ENCODE results near the gene PPP1CA. TPM values are rescaled to one million over a fixed set of nuclear protein-coding genes. Genes with fewer than 3 reads are reported as not detected.
A peak's percentile ranks its signal among the peaks of the same experiment; 100 is the strongest.

PPP1CA gene
- total and polyA plus RNA-seq, 8 donors, result 49.0 to 72.8 (median 62.9) TPM

GRCh38 chr11:67387069-67387468, 14.6 kb downstream of the PPP1CA start:
- no peak for FAIRE-seq
- TF ChIP-seq CTCF (IDR thresholded peaks at IDR 0.05), result no peak

GRCh38 chr11:67384851-67385366, 16.7 kb downstream of the PPP1CA start:
- H3K4me3 ChIP-seq, result no peak overlapping the region
- ATAC-seq (peak in 3 of 4 donors; percentile 2 to 30 (median 7)), DNase-seq (no peak), FAIRE-seq (no peak)
- no peaks in the 10 kb centered on the region for H3K27me3 ChIP-seq
- no peaks in the 10 kb centered on the region for H3K36me3 ChIP-seq
- intact Hi-C loops (cut with DNase I), result loop anchor here in 2 of 3 donors (5.0 to 10.0 kb wide), 2 partner anchors 38 to 130 kb away; no protein-coding TSS in a partner anchor
- no peaks in the 10 kb centered on the region for H3K4me1 ChIP-seq
- no peaks in the 10 kb centered on the region for H3K9me3 ChIP-seq
- H3K27ac ChIP-seq, result no peak overlapping the region
- TF ChIP-seq CTCF (IDR thresholded peaks at IDR 0.05), result no peak
- 43 to 53% methylated on average over 3 of the region's 3 CpGs for WGBS, 2 donors

More at GRCh38 chr11:67387069-67387468, 14.6 kb downstream of the PPP1CA start:
- DNase-seq, result no peak
- H3K9me3 ChIP-seq, result no peaks in the 10 kb centered on the region
- H3K4me1 ChIP-seq, result peaks cover 0 to 9% (median 0%) of the 10 kb centered on the region in 3 donors
- no peaks in the 10 kb centered on the region for H3K27me3 ChIP-seq
- WGBS, 2 donors, result 38 to 44% methylated on average over 9 of the region's 9 CpGs
- ATAC-seq, result no peak
- H3K36me3 ChIP-seq, result no peaks in the 10 kb centered on the region
- no peak overlapping the region for H3K4me3 ChIP-seq
- intact Hi-C loops (cut with DNase I), result loop anchor here in 1 of 3 donors (10.0 kb wide), 1 partner anchor 132 kb away; no protein-coding TSS in a partner anchor
- no peak overlapping the region for H3K27ac ChIP-seq

GRCh38 chr11:67382276-67383136, 19.2 kb downstream of the PPP1CA start:
- Histone ChIP-seq H3K4me1 (no peaks in the 10 kb centered on the region), H3K36me3 (no peaks in the 10 kb centered on the region), H3K4me3 (no peak overlapping the region), H3K27me3 (no peaks in the 10 kb centered on the region), H3K9me3 (no peaks in the 10 kb centered on the region), H3K27ac (no peak overlapping the region)
- no peak for FAIRE-seq
- peak; percentile 66 to 91 (median 84) for DNase-seq
- peak; percentile 89 to 96 (median 91) for TF ChIP-seq CTCF (IDR thresholded peaks at IDR 0.05)
- intact Hi-C loops (cut with DNase I), result loop anchor here in 2 of 3 donors (5.0 to 10.0 kb wide), 2 partner anchors 35 to 128 kb away; no protein-coding TSS in a partner anchor
- WGBS, 2 donors, result 39 to 41% methylated on average over 16 of the region's 16 CpGs
- ATAC-seq, result peak; percentile 75 to 95 (median 92)

GRCh38 chr11:67381244-67381972, 20.2 kb downstream of the PPP1CA start:
- WGBS, 2 donors, result 67 to 75% methylated on average over 13 of the region's 13 CpGs
- intact Hi-C loops (cut with DNase I), result loop anchor here in 2 of 3 donors (5.0 to 10.0 kb wide), 2 partner anchors 34 to 127 kb away; no protein-coding TSS in a partner anchor
- Histone ChIP-seq H3K36me3 (no peaks in the 10 kb centered on the region), H3K9me3 (no peaks in the 10 kb centered on the region), H3K27ac (peak overlapping the region in 1 of 4 donors; percentile 10), H3K4me3 (no peak overlapping the region), H3K4me1 (no peaks in the 10 kb centered on the region), H3K27me3 (no peaks in the 10 kb centered on the region)
- TF ChIP-seq CTCF (IDR thresholded peaks at IDR 0.05), result no peak
- DNase-seq (no peak), ATAC-seq (no peak), FAIRE-seq (no peak)

Data from pancreas (tissue), 10 donors.